ENCODE data around the gene TPGS1.

The TPGS1 gene

DNA sequence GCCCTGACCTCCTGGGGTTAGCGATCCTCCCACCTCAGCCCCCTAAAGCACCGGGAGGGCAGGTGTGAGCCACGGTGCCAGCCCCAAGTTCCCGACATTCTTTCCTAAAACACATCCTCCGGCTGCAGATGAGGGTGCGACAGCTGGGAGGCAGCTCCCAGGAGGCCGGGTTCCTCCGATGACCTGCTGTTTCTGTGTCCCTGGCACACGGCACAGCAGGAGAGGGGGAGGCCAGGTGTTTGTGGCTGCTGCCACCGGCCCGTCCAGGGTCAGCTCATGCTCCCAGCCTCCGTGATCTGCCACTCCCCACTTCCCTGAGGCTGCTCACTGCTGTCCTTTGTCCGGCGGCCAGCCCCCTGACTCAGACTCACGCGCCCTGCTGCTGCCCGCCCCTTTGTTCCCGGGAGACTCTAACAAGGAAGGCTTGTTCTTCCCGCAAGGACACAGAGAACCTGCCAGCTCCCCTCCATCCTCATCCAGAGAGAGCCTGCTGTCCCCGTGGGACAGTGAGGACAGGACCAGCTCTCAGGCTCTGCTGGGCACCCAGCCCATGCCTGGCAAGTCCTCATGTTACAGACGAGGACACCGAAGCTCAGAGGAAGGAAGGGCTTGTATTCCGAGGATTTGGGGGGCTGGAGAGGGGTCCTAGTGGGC lies 21.6 kb upstream of the TPGS1 start:
- H3K4me3 ChIP-seq (ENCODE audit: low read length): no peak overlapping the region
- TF ChIP-seq, protein P1, sequence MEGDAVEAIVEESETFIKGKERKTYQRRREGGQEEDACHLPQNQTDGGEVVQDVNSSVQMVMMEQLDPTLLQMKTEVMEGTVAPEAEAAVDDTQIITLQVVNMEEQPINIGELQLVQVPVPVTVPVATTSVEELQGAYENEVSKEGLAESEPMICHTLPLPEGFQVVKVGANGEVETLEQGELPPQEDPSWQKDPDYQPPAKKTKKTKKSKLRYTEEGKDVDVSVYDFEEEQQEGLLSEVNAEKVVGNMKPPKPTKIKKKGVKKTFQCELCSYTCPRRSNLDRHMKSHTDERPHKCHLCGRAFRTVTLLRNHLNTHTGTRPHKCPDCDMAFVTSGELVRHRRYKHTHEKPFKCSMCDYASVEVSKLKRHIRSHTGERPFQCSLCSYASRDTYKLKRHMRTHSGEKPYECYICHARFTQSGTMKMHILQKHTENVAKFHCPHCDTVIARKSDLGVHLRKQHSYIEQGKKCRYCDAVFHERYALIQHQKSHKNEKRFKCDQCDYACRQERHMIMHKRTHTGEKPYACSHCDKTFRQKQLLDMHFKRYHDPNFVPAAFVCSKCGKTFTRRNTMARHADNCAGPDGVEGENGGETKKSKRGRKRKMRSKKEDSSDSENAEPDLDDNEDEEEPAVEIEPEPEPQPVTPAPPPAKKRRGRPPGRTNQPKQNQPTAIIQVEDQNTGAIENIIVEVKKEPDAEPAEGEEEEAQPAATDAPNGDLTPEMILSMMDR (IDR thresholded peaks at IDR 0.05; ENCODE audit: insufficient read depth, low read depth, low read length, missing control alignments): no peak
- DNase-seq (ENCODE audit: low read depth): peak; percentile 37

GRCh38 chr19:488505-489417 lies 18.5 kb upstream of the TPGS1 start:
- DNase-seq (ENCODE audit: low read depth): peak; percentile 97
- H3K4me3 ChIP-seq (ENCODE audit: low read length): peak overlapping the region; percentile 79
- TF ChIP-seq, protein P1 (IDR thresholded peaks at IDR 0.05; ENCODE audit: insufficient read depth, low read depth, low read length, missing control alignments): no peak

DNA sequence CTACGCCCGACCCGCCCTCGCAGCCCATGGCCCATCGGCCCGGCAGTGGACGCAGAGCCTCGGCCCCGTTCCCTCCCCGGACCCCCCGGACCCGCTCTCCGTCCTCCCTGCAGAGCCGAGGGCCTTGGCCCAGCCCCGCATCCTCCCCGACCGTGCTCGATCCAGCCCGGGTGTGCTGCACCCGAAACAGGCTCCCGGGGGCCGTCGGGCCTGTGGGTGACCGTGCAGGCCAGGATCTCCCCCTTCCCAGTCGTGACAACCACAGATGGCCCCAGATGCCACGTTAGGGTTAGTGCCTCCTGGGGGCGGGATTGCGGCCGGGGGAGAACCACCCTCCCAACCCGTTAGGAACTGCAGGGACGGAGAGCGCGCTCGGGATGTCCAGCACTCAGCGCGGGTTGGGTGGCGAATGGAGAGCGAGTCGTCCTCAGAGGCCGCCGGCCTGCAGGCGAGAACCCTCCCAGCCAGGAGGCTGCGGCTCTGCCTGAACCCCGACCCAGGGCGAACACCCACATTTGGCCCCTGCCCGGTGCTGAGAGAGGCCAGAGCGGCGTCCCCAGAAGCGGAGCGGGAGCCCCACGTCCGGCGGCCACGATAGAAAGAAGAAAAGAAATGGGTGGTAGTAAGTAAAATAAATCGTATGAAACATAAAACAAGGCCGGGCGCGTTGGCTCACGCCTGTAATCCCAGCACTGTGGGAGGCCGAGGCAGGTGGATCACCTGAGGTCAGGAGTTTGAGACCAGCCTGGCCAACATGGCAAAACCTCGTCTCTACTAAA lies 17.7 kb upstream of the TPGS1 start:
- TF ChIP-seq, protein P1 (IDR thresholded peaks at IDR 0.05; ENCODE audit: insufficient read depth, low read depth, low read length, missing control alignments): no peak
- no peak for DNase-seq (ENCODE audit: low read depth)
- peak overlapping the region; percentile 79 for H3K4me3 ChIP-seq (ENCODE audit: low read length)

GRCh38 chr19:491146-491741 lies 16.1 kb upstream of the TPGS1 start:
- TF ChIP-seq, protein P1 (IDR thresholded peaks at IDR 0.05; ENCODE audit: insufficient read depth, low read depth, low read length, missing control alignments): no peak
- DNase-seq (ENCODE audit: low read depth): no peak
- H3K4me3 ChIP-seq (ENCODE audit: low read length): no peak overlapping the region

DNA sequence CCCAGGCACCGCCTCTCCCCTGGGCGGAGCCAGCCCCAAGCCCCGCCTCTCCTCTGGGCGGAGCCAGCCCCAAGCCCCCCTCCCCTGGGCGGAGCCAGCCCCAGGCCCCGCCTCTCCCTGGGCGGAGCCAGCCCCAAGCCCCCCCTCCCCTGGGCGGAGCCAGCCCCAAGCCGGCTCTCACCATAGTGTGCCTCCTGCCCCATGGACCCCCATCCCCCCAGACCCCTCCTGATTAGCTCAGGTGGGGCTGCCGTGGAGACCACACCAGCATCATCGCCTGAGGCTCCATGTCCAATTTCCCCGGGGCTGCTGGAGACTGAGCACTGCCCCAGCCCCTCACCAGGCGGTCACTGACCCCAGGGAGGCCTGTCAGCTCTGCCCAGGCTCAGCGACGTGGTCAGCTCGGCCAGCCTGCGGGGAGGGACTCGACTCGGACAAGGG lies 15.2 kb upstream of the TPGS1 start:
- DNase-seq (ENCODE audit: low read depth): no peak
- TF ChIP-seq, protein P1 (IDR thresholded peaks at IDR 0.05; ENCODE audit: insufficient read depth, low read depth, low read length, missing control alignments): no peak
- no peak overlapping the region for H3K4me3 ChIP-seq (ENCODE audit: low read length)

DNA sequence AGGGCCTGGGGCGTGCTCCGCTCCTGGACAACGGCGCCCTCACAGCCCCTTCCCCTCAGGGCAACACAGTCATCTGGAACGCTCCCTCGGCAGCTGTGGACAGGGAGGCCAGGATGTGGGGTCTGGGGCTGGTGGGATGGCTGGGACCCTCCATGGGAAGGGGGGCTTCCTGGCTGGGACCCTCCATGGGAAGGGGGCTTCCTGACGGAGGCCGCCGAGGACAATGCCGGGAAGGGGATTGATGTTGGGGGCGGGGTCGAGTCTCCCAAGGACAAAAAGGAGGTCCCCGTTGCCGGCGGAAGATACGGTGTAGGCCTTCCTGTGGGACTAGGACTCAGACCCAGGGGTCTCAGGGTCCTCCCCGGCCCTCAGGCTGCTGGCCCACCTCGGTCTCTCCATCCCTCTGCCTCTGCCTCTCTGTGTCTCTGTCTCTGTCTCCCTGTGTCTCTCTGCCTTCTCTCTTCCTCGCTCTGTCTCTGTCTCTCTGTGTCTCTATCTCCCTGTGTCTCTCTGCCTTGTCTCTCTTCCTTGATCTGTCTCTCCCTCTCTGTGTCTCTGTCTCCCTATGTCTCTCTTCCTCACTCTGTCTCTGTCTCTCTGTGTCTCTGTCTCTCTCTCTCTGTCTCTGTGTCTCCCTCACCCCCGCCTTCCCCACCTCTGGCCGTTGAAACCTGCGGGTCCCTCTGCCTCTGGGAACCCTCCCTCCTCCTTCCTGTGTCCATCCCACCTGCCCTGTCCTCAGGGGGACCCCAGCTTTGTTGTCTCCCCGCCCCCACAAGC lies 13.7 kb upstream of the TPGS1 start:
- H3K4me3 ChIP-seq (ENCODE audit: low read length): no peak overlapping the region
- DNase-seq (ENCODE audit: low read depth): no peak
- TF ChIP-seq, protein P1 (IDR thresholded peaks at IDR 0.05; ENCODE audit: insufficient read depth, low read depth, low read length, missing control alignments): no peak

Measured in epithelial cell of esophagus (primary cell).